ENCODE data around the gene IFNA2.
A peak's percentile ranks its signal among the peaks of the same experiment; 100 is the strongest.
"Not testable (repeated sequence)": the region's sequence is repeated elsewhere in the genome, so short reads cannot be mapped to it uniquely, and the experiment has no call there.

The IFNA2 gene

DNA sequence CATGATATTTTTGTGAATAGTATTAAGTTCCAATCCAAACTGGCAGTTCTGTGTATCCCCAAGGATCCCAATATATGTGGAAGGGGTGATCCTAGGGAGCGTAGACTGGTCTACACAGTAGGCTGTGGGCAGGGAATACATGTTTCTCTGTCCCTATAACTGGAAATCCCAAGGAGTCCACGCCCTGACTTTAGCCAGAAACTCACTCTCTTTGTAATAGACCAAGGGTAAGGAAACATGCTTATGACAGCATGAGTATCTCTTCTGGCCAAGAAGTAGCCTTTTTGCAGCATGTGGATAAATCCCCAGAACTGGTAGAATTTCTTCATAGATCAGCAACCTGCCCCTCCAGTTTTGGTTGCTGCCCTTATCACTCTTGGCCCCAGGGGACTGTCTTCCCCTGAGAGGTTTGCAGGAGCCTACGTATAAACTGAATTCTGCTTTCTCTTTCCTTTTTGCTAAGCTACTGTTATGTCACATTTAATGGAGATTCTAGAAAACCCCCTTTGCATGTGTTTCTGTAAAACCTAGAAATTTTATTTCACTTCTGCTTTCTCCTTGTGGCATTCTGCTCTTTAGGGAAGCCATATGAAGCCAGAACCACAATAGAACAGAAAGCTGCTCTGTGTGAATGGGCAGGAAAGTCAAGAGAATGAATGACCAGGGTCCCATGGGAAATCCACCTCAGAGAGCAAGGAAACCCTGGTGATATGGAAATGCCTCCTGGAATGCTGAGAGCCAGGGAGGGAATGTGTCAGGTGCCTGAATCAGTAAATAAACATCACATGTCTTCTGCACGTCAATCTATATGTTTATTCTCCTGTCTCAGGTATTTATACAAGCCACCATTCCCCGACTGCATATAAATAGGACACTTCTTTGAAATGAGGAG is 3.5 kb downstream of the IFNA2 start:
- no peak for DNase-seq

DNA sequence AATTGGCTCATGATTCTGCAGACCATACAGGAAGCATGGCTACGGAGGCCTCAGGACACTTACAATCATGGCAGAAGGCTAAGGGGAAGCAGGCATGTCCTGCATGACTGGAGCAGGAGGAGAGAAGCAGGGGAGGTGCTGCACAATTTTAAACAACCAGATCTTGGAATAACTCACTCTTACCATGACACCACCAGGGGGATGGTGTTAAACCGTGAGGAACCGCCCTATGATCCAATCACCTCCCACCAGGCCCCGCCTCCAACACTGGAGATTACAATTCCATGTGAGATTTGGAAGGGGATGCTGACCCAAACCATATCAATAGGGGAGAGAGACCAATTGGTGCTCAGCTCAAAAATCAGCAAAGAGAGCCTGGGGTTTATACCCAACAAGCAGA is 13.7 kb downstream of the IFNA2 start:
- not testable (repeated sequence) for DNase-seq

DNA sequence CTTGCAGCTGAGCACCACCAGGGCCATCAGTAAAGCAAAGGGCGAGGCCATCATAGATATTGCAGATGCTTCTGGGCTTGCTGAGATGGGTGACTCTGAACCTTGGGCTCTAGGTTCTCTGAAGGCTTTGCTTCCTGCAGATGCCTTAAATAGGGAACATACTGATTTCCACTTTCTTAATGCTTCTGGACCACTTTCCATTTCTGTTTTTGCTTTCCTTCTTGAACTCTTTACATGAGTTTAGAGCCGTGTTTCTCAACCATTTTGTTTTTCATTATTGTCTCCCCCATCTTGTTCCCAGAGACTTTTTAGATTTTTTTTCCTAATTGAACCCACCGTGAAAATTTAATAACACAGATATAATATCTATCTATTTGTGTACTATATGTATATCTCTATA is 17.2 kb downstream of the IFNA2 start, which contains the start of gene IFNA13:
Gene IFNA13, minus strand, starts transcription at position 101 of the 400 bp plus-strand sequence. Its CDS starts 47 bp downstream, at position 54.
- DNase-seq: no peak

DNA sequence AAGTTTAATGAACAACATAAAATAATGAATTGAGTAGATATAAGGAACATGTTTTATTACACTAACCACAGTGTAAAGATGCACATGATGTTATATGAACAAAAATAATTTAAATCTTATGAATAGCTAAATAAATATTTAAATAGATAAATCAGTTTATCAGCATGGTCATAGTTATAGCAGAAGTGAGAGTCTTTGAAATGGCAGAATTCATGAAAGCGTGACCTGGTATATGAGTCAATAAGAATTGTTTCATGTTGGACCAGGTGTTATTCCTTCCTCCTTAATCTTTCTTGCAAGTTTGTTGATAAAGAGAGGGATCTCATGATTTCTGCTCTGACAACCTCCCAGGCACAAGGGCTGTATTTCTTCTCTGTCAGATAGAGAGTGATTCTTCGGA is 18.0 kb downstream of the IFNA2 start:
- not testable (repeated sequence) for DNase-seq

DNA sequence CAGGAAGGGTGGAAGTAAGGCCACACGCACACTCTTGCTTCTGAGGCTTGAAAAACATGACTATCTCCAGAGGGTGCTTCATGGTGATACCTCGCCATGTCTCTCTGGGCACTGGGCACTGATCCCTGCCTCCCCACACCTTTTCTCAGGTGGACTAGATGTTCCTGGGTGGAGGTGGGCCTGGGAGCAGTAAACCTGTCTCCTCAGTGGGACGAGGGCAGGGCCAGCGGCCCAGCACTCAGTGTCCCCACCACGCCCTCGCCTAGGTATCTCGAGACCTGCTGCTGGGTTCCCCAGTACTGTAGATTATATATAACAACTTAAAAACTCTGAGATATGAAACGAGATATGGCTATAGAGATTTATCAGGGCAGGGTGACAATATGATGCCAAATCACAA is 22.9 kb downstream of the IFNA2 start:
- DNase-seq: no peak

DNA sequence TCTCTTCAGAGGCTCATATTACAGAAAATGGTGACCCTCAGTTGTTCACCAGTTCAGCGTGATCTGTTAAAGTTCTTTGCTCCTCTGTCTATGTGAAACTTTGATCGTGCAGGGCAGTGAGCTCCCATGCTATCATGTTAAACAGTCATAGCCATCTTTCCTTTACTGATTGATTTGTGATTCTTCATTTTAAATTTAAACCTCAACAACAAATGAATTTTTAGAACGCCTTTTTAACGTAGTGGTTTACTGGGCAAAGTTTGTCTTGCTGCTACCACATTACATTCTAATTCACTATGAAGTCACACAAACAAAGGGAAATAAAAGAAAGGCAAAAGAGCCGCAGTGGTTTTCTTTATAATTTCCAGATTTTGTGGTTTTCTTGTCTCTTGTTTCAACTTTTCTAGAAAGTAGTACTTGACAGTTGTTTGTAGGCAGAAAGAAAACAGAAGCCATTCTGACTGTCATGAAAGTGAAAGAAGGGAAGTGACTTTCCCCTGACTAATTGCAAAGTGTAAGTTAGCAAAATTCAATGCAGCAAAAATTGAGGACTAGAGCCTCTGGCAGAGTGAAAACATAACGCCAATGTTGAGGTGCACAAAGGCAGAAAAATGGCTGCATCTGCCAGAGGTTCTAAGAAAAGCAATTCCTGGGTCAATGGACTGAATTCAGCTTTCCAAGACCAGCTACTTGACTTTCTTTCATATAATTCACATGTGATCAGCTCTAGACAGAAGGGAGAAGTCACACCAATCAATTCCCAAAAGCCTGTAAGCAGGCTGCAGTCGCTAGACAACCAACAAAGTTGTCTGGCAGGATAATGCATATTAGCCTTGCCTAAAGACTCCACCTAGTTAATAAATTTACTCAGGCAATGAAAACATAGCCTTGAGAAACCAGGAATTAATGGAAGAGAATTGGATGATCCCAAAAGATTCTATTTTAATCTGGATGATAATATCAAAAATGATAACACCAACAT is 27.4 kb downstream of the IFNA2 start:
- no peak for DNase-seq

DNA sequence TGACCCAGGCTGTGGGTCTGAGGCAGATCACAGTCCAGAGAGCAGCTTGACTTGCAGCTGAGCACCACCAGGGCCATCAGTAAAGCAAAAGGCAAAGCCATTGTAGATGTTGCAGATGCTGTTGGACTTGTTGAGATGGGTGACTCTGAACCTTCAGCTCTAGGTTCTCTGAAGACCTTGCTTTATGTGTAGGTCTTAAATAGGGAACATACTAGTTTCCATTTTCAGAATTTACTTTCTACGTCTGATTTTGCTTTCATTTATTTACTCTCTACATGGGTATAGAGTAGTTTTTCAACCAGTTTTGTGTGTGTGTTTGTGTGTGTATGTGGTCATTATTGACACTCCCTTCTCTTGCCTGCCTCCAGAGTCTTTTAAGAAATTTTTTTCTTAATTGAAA is 34.4 kb downstream of the IFNA2 start, which contains the start of gene IFNA6:
Gene IFNA6, minus strand, starts transcription at position 101 of the 400 bp plus-strand sequence. Its CDS starts 0 bp downstream, at position 101.
- no peak for DNase-seq

DNA sequence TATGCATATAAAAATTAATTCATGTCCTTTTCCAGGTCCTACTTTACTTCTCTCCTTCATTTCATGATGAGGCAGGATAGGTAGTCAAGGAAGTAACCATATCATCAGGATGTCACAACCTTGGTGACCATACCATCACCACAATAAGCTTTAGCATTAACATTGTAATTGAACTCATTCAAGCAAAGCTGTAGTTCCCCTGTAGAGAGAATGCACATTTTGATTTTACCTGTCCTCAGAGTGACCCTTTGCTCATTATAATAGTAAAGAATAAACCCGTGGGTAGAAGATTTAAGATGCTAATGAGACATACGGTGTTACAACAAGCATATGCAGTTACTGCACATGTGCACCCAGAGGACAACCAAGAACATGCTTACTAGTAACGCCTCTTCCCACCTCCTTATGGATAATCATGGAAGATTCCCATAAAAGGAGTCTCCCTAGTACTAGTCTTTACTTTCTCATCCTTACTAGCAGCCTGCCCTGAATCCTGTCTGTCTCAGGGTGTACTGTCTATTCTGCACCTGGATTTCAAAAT is 36.7 kb downstream of the IFNA2 start:
- no peak for DNase-seq

DNA sequence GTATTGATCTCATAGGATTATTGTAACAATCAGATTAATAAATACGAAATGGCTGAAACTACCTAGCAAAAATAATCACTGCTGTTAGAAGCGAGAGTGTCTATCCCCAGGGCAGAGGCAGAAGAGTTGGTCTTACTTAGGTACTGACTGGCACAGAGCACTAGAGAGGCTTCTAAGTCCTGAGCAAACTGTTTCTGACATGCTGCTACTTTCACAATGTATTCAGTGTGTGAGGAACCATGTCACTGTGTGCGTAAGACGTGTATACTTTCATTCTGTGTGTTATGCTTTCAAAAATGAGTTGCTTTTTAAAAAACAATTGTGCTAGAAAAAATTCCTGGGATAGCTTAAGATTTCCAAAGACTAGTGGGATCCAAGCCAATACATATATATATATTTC is 44.5 kb downstream of the IFNA2 start:
- DNase-seq: no peak

DNA sequence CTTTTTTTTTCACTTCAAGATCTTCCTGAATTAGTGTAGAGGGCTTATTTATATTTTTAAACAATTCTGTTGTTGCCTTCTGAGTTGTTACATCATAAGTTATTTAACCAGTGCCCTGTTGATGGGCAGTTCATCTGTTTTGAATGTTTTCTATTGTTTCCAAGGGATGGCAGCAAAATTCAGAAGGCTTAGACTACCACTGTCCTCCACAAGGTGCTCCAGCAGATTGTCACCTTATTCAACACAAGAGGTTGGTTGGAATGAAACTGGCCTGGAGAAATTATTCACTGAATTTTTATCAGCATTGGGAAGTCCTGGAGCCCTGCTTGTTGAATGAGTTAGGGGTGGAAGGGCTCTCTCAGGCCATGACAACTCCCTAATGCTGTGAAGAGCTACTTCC is 48.7 kb downstream of the IFNA2 start:
- no peak for DNase-seq

DNA sequence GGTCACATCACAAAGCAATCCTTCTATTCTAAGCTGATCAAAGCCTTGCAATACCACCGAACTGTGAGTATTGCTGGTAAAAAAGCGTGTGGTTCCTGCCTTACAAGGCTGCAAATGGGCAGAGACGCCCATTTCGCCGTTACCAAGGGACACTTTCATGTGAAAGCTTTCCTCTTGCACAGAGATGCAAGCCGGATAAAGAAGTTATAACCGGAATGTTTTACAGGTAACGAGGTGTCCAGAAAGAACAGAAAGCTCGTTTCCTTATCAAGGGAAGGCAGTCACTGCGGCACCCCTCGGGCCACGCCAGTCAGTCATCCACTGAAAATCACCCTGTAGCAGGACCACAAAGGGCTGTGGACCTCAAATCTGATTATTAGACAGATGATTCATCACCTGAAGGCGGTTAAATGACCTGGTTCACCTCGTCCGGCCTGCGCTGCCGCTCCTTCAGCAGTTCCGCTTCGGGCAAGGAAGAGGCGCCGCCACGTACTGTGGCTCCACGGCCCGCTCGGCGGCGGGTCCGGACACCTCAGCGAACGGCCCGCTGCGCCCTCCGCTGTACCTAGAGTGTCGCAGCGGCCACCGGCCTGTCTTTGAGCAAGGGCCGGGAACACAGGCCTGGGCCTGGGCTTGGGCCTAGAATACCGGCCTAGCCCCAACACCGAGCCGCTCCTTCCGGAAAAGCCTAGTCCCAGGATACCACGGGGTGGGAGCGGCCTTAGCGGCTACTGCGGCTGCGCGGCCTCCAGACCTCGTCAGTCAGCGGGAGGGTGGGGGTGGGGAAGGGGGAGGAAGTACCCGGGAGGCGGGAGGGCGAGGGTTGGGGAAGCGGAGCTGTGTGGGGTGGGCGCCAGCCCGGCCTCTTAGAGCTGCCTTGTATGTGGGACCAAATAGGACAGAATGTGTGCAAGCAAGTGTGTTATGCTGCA is 50.2 kb downstream of the IFNA2 start, which contains the start of gene KLHL9:
Gene KLHL9, minus strand, starts transcription at position 704 of the 932 bp plus-strand sequence. Its CDS starts 545 bp downstream, at position 159.
- peak; percentile 53 for DNase-seq

Data from NCI-H2107 (cell line).